Nephron progenitor cell (in vitro differentiated cells): Measurements from ENCODE around the gene TPM4.

ENCODE experiments used
- DNase-seq: peaks from one replicate; pipeline ENCODE4 v3.0.0; 2021
- H3K27ac Mint-ChIP-seq: 2 replicates; pipeline ENCODE4 v1.8.0; 2021; ENCODE audit warnings: mild to moderate bottlenecking, moderate library complexity, mixed read lengths
- H3K27me3 Mint-ChIP-seq: 2 replicates; pipeline ENCODE4 v1.8.0; 2021; ENCODE audit warnings: mild to moderate bottlenecking, low read depth, mixed read lengths; ENCODE audit not compliant: poor library complexity
- H3K36me3 Mint-ChIP-seq: 2 replicates; pipeline ENCODE4 v1.8.0; 2021; ENCODE audit warnings: low read depth, mixed read lengths
- H3K4me1 Mint-ChIP-seq: 2 replicates; pipeline ENCODE4 v1.8.0; 2021; ENCODE audit warnings: mixed read lengths
- H3K4me3 Mint-ChIP-seq: 2 replicates; pipeline ENCODE4 v1.8.0; 2021; ENCODE audit warnings: mild to moderate bottlenecking, moderate library complexity, mixed read lengths
- H3K9me3 Mint-ChIP-seq: 2 replicates; pipeline ENCODE4 v1.8.0; 2021; ENCODE audit warnings: mild to moderate bottlenecking, moderate library complexity, mixed read lengths
- CTCF ChIP-seq: fragments of 200-600 bp; sonication (generic); IDR thresholded peaks from 2 replicates; pipeline ENCODE4 v1.5.0; 2021; ENCODE audit warnings: antibody characterized with exemption

The TPM4 gene

GRCh38 chr19:16039081-16039480, 37.2 kb upstream of the TPM4 start:
- Mint-ChIP-seq H3K4me3 (no peak overlapping the region), H3K27me3 (peaks cover 33% of the 10 kb centered on the region), H3K36me3 (no peaks in the 10 kb centered on the region), H3K9me3 (peaks cover 22% of the 10 kb centered on the region), H3K27ac (no peak overlapping the region), H3K4me1 (no peaks in the 10 kb centered on the region)
- DNase-seq: no peak
- TF ChIP-seq CTCF: no peak

GRCh38 chr19:16039545-16039944, 36.8 kb upstream of the TPM4 start:
- Mint-ChIP-seq H3K27me3 (peaks cover 37% of the 10 kb centered on the region), H3K4me3 (no peak overlapping the region), H3K36me3 (no peaks in the 10 kb centered on the region), H3K4me1 (no peaks in the 10 kb centered on the region), H3K9me3 (peaks cover 22% of the 10 kb centered on the region), H3K27ac (no peak overlapping the region)
- no peak for DNase-seq
- TF ChIP-seq CTCF: no peak

GRCh38 chr19:16040642-16041041, 35.7 kb upstream of the TPM4 start:
- Mint-ChIP-seq H3K4me1 (no peaks in the 10 kb centered on the region), H3K9me3 (peaks cover 16% of the 10 kb centered on the region), H3K4me3 (no peak overlapping the region), H3K27me3 (peaks cover 42% of the 10 kb centered on the region), H3K36me3 (no peaks in the 10 kb centered on the region), H3K27ac (no peak overlapping the region)
- DNase-seq: no peak
- TF ChIP-seq CTCF: no peak

GRCh38 chr19:16041299-16041990, 34.9 kb upstream of the TPM4 start:
- H3K9me3 Mint-ChIP-seq: peaks cover 14% of the 10 kb centered on the region
- H3K27me3 Mint-ChIP-seq: peaks cover 42% of the 10 kb centered on the region
- H3K27ac Mint-ChIP-seq: no peak overlapping the region
- H3K4me3 Mint-ChIP-seq: no peak overlapping the region
- peak; percentile 98 for TF ChIP-seq CTCF
- no peaks in the 10 kb centered on the region for H3K4me1 Mint-ChIP-seq
- no peaks in the 10 kb centered on the region for H3K36me3 Mint-ChIP-seq
- peak; percentile 91 for DNase-seq

GRCh38 chr19:16041991-16042386, 34.3 kb upstream of the TPM4 start:
- H3K27ac Mint-ChIP-seq: no peak overlapping the region
- no peak overlapping the region for H3K4me3 Mint-ChIP-seq
- peaks cover 42% of the 10 kb centered on the region for H3K27me3 Mint-ChIP-seq
- no peaks in the 10 kb centered on the region for H3K36me3 Mint-ChIP-seq
- TF ChIP-seq CTCF: no peak
- H3K4me1 Mint-ChIP-seq: no peaks in the 10 kb centered on the region
- DNase-seq: no peak
- H3K9me3 Mint-ChIP-seq: peaks cover 10% of the 10 kb centered on the region

- Mint-ChIP-seq H3K36me3 (no peaks in the 10 kb centered on the region), H3K4me1 (no peaks in the 10 kb centered on the region), H3K9me3 (peaks cover 10% of the 10 kb centered on the region), H3K27ac (no peak overlapping the region), H3K27me3 (peaks cover 44% of the 10 kb centered on the region), H3K4me3 (no peak overlapping the region)
- no peak for TF ChIP-seq CTCF
- no peak for DNase-seq
Observed at GRCh38 chr19:16042533-16043085, 33.7 kb upstream of the TPM4 start.
